Endothelial cell of umbilical vein (primary cell): Measurements from ENCODE around the gene UGT8. TPM values are rescaled to one million over a fixed set of nuclear protein-coding genes. Genes with fewer than 3 reads are reported as not detected.

ENCODE experiments used
- BruUV-seq: library from RNA; stranded (reverse); fragments of 400-500 nt; replicated peaks from 2 replicates; lab custom pipeline; 2021; lab: Mats Ljungman, UMichigan
- CTCF ChIA-PET: fragments of 300-600, 350-600 bp; sonication (Branson Sonifier 250); formaldehyde crosslinking; loops from one replicate; lab custom pipeline; 2021; ENCODE audit warnings: antibody characterized with exemption, inconsistent platforms; lab: Charles Lee
- POLR2A ChIA-PET: fragments of 300-600, 350-600 bp; sonication (Branson Sonifier 250); formaldehyde crosslinking; loops from one replicate; lab custom pipeline; 2021; ENCODE audit warnings: antibody characterized with exemption, inconsistent platforms; lab: Charles Lee
- DNase-seq: peaks from one replicate; pipeline ENCODE4 v3.0.0-alpha.2; 2011; ENCODE audit warnings: low read depth, low spot score
- FAIRE-seq: peaks from 2 replicates; lab custom pipeline; 2011; peaks lifted over from hg19 to GRCh38; lab: Jason Lieb, UNC
- H2AFZ ChIP-seq: 2 replicates; pipeline ENCODE4 v1.6.0; 2012; ENCODE audit warnings: low read depth, low read length, control low read depth, inconsistent platforms
- H3K27ac ChIP-seq: 2 replicates; pipeline ENCODE4 v1.5.1; 2011; ENCODE audit warnings: low read depth, mild to moderate bottlenecking, control low read depth, low read length, moderate library complexity; ENCODE audit not compliant: insufficient read depth
- H3K27me3 ChIP-seq, 2 experiments: 2 replicates each; pipeline versions ENCODE4 v1.6.0 to v1.6.1; 2011; ENCODE audit warnings: low read length in 2 of 2, mixed read lengths in 1 of 2; ENCODE audit not compliant: control insufficient read depth in 2 of 2, insufficient read depth in 2 of 2
- H3K36me3 ChIP-seq, 2 experiments: 2 replicates in 1 of 2; 3 replicates in 1 of 2; pipeline ENCODE4 v1.5.1; 2011; ENCODE audit warnings: low read length in 2 of 2, mild to moderate bottlenecking in 1 of 2, moderate library complexity in 1 of 2; ENCODE audit not compliant: control insufficient read depth in 2 of 2, insufficient read depth in 2 of 2; ENCODE audit errors: extremely low read depth in 1 of 2
- H3K4me1 ChIP-seq: 3 replicates; pipeline ENCODE4 v1.5.1; 2011; ENCODE audit warnings: mild to moderate bottlenecking, low read length; ENCODE audit not compliant: control insufficient read depth, insufficient read depth; ENCODE audit errors: extremely low read depth
- H3K4me2 ChIP-seq: 2 replicates; pipeline ENCODE4 v1.6.1; 2011; ENCODE audit warnings: low read length, control low read depth, mixed read lengths; ENCODE audit not compliant: insufficient read depth
- H3K4me3 ChIP-seq, 3 experiments: fragments of 200-600 bp in 1 of 3; sonication (generic), shearing (Covaris generic) in 1 of 3; replicated peaks in 1 of 3; 2 replicates each; pipeline ENCODE4 v1.5.1; 2011 to 2016; ENCODE audit warnings: control low read depth in 3 of 3, low read length in 3 of 3, mild to moderate bottlenecking in 2 of 3, inconsistent platforms in 1 of 3, low read depth in 1 of 3, moderate library complexity in 1 of 3; ENCODE audit not compliant: insufficient read depth in 1 of 3
- H3K79me2 ChIP-seq: 2 replicates; pipeline ENCODE4 v1.6.0; 2012; ENCODE audit warnings: low read length, inconsistent platforms; ENCODE audit not compliant: control insufficient read depth, insufficient read depth
- H3K9ac ChIP-seq: replicated peaks from 2 replicates; pipeline ENCODE3; 2011; ENCODE audit warnings: low read length, control low read depth; ENCODE audit not compliant: insufficient read depth; ENCODE audit errors: extremely low read depth
- H3K9me1 ChIP-seq: replicated peaks from 3 replicates; pipeline ENCODE4 v1.6.0; 2011; ENCODE audit warnings: mild to moderate bottlenecking, low read length; ENCODE audit not compliant: control insufficient read depth, insufficient read depth; ENCODE audit errors: extremely low read depth
- H3K9me3 ChIP-seq: replicated peaks from 2 replicates; pipeline ENCODE4 v1.5.1; 2012; ENCODE audit warnings: low read length, inconsistent platforms; ENCODE audit not compliant: control insufficient read depth, insufficient read depth
- H4K20me1 ChIP-seq: replicated peaks from 2 replicates; pipeline ENCODE3; 2011; ENCODE audit warnings: mild to moderate bottlenecking, low read length; ENCODE audit not compliant: control insufficient read depth, insufficient read depth; ENCODE audit errors: extremely low read depth
- FOS ChIP-seq: IDR thresholded peaks from 2 replicates; pipeline ENCODE4 v1.6.1; 2011; ENCODE audit warnings: mild to moderate bottlenecking, low read length, moderate library complexity, borderline replicate concordance; ENCODE audit not compliant: insufficient read depth
- MYC ChIP-seq: IDR thresholded peaks from one replicate; pipeline ENCODE4 v1.6.1; 2011; ENCODE audit warnings: mild to moderate bottlenecking, low read depth, low read length
- POLR2A ChIP-seq: IDR thresholded peaks from 2 replicates; pipeline ENCODE4 v1.6.1; 2012; ENCODE audit warnings: low read depth, mild to moderate bottlenecking, control low read depth, low read length
- POLR2AphosphoS5 ChIP-seq: IDR thresholded peaks from 2 replicates; pipeline ENCODE4 v1.6.1; 2012; ENCODE audit warnings: low read depth, mild to moderate bottlenecking, control low read depth, low read length, moderate library complexity; ENCODE audit not compliant: insufficient read depth
- dilution Hi-C: fragments of 300-500 bp; cut with MboI; formaldehyde crosslinking; loops from one replicate; pipeline ENCODE4 v1.15.0; 2019; ENCODE audit warnings: low sequenced_read_pairs; ENCODE audit not compliant: extremely low pct_ligation_motif_present
- intact Hi-C: fragments of 100-400 bp; cut with micrococcal nuclease; formaldehyde crosslinking; loops from one replicate; pipeline ENCODE4 v1.10.0; 2022
- polyA plus RNA-seq, 4 experiments: library from polyadenylated mRNA; depleted of rRNA in 3 of 4; stranded (reverse) in 3 of 4; unstranded in 1 of 4; fragments of >200 nt; gene quantifications; 2 replicates each; pipeline versions ENCODE4 v1.2.1 to v1.2.3, GENCODE V29; 2011 to 2012; ENCODE audit warnings: missing spikeins in 1 of 4
- total RNA-seq: library from RNA; stranded (reverse); gene quantifications from 2 replicates; pipeline ENCODE4 v1.2.3, GENCODE V29; 2021
- TF ChIP-seq, protein P1 (sequence below): IDR thresholded peaks from 2 replicates; pipeline ENCODE4 v1.6.1; 2011; ENCODE audit not compliant: insufficient read depth, insufficient read length
- TF ChIP-seq, protein P2 (sequence below), 2 donors: IDR thresholded peaks; 1 replicate in 1 of 2; 2 replicates in 1 of 2; pipeline ENCODE4 v1.5.1; 2011; ENCODE audit warnings: low read length in 2 of 2, mild to moderate bottlenecking in 2 of 2, moderate library complexity in 2 of 2, control low read depth in 1 of 2, inconsistent platforms in 1 of 2, low read depth in 1 of 2; ENCODE audit not compliant: insufficient read depth in 1 of 2; ENCODE audit errors: extremely low read depth in 1 of 2

The UGT8 gene
- total and polyA plus RNA-seq, 2 donors (not counting 3 experiments of a cell fraction or from before 2014, with no cell fraction given) = 0.11 TPM; not detected in 1

DNA sequence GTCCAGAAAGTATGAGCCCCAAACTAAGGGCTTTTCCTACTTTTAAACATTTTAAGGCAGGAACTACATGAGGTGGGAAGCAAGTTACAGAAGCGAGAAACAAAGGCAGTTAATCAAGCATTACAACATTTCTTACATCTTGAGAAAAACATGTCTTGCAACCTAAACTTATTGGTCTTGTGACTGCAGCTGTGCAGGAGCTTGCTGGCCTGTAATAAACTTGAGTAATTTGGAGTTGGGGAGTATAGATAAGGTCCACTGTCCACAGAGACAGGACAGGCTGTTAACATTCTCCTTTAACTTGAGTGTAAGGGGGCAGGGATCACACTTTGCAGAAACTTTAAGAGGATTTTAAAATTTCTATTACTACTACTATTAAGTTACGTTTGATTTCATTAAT, 2.7 kb upstream of the UGT8 start:
- intact Hi-C loops (no loop called here), dilution Hi-C loops (no loop called here)
- POLR2A ChIA-PET = no interaction called here

More for the DNA sequence above, 2.7 kb upstream of the UGT8 start:
- no peak for DNase-seq
- peaks cover 7% of the 10 kb centered on the region for H3K4me1 ChIP-seq
- no peaks in the 10 kb centered on the region for H3K79me2 ChIP-seq
- no peak for FAIRE-seq
- H2AFZ ChIP-seq = no peak overlapping the region
- H3K27ac ChIP-seq = no peak overlapping the region
- no TSS peak for BruUV-seq
- H3K4me2 ChIP-seq = no peak overlapping the region
- peaks cover 21 to 38% of the 10 kb centered on the region in 2 experiments for H3K27me3 ChIP-seq
- H3K9me3 ChIP-seq = no peaks in the 10 kb centered on the region
- no peaks in the 10 kb centered on the region for H4K20me1 ChIP-seq
- no peaks in the 10 kb centered on the region for H3K36me3 ChIP-seq
- TF ChIP-seq POLR2A = no peak
- TF ChIP-seq, protein P1, sequence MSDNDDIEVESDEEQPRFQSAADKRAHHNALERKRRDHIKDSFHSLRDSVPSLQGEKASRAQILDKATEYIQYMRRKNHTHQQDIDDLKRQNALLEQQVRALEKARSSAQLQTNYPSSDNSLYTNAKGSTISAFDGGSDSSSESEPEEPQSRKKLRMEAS = no peak
- TF ChIP-seq FOS = no peak
- TF ChIP-seq MYC = no peak
- TF ChIP-seq, protein P2, sequence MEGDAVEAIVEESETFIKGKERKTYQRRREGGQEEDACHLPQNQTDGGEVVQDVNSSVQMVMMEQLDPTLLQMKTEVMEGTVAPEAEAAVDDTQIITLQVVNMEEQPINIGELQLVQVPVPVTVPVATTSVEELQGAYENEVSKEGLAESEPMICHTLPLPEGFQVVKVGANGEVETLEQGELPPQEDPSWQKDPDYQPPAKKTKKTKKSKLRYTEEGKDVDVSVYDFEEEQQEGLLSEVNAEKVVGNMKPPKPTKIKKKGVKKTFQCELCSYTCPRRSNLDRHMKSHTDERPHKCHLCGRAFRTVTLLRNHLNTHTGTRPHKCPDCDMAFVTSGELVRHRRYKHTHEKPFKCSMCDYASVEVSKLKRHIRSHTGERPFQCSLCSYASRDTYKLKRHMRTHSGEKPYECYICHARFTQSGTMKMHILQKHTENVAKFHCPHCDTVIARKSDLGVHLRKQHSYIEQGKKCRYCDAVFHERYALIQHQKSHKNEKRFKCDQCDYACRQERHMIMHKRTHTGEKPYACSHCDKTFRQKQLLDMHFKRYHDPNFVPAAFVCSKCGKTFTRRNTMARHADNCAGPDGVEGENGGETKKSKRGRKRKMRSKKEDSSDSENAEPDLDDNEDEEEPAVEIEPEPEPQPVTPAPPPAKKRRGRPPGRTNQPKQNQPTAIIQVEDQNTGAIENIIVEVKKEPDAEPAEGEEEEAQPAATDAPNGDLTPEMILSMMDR (IDR thresholded peaks at IDR 0.05; ENCODE audit: extremely low read depth in 1 of 2, insufficient read depth in 1 of 2, low read depth in 1 of 2, low read length in 2 of 2) = no peak
- TF ChIP-seq POLR2AphosphoS5 = no peak
- H3K9ac ChIP-seq = no peak overlapping the region
- no peak overlapping the region for H3K4me3 ChIP-seq
- CTCF ChIA-PET = no interaction called here
- no peaks in the 10 kb centered on the region for H3K9me1 ChIP-seq
